ENCODE data around the gene CLPSL2.

CLPSL2 gene

DNA sequence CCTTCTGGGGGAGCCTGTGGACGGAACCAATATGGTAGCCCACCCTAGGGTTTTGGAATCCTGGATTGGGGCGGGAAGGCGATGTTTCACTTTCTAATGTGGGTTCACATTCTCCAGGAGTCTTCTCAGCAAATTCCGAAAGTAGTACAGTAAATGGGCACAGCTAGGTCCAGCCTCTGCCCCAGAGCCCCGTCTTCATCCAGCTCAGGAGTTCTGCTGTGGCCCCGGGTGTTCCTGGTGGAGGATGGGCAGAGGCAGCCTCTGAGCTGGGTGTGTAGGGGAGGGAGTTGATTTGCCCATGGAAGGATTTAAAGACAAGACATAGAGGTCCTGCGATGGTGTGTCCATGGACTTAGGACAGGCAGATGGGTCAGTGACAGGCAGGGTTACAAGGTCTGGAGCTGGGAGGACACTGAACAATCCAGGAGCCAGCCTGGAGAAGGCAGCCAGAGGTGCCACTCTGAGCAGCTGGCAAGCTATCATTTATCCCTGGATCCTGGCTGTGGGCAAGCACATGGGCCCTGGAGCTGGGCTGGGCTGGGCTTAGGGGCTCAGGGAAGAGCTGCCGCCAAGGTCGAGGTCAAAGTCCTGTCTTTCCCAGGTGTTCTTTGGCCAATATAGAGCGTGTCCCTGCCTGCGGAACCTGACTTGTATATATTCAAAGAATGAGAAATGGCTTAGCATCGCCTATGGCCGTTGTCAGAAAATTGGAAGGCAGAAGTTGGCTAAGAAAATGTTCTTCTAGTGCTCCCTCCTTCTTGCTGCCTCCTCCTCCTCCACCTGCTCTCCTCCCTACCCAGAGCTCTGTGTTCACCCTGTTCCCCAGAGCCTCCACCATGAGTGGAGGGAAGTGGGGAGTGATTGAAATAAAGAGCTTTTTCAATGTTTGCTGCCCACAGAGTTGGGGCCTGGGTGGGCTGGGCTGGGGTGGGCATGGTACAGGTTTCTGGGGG is 11.1 kb downstream of the CLPSL2 start:
- no peak for DNase-seq

DNA sequence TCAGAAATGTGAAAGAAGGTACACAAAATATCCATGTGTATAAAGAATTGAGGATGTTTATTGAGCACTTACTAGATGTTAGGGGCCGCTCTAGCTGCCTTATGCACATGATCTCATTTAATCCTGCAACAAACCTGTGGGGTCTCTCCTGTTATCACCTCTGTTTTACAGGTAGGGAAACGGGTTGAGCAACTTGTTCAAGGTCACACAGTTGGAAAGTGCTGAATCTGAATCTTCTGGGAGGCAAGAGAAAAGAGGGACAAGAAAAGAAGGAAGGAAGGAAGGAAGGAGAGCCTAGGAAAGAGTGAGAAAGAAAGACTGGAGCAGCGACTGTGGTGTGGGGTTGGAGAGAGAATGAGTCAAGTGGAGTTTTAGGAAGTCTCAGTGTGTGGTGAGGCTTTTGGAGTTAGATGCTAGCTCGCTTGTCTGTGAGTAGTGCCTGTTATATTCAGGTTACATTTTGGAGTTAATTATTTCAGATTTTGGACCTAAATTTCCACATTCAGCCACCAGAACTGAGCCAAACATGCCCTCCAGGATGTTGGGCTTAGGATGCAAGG is 12.1 kb downstream of the CLPSL2 start:
- DNase-seq, result no peak

- no peak for DNase-seq
Measured at GRCh38 chr6:35790683-35791082, 14.3 kb downstream of the CLPSL2 start.

DNA sequence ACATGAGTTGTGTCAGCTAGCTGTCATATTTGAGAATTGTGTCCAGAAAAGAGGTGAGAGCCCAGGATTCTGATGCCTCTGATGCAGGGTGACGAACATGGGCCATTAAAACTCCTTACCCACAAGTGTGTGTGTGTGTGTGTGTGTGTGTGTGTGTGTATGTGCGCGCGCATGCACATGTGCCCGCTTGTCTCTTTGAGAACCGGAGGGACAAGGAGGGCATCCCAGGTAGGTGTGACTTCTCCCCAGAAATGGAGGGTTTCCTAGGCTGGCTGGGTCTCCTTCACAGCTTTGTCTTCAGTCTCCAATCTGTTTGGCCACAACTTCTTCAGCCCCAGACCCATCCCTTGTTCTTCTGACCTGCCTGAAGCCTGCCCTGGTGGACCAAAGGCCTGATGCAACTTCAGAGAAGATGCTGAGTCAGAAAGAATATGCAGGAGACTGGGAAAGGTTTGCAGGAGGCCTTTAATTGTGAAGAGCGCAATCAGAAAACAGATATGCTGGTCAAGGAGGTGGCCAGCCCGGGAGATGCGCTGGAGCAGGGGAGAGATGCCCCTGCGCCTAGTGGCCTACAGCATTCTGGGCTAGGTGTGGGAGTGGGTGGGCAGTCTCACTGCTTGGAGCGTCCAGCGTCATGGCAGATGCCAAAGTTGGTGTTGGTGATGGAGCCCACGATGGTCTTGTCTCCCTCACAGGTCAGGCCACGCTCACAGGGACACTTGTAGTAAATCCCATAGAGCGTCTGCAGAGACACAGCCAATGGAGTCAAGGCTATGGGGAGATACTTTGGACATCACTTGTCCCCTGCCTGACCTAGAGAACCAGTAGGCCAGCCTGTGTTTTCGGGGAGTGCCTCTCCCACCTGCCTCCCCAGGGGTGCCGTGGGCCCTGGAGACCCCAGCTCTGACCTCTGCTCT is 18.4 kb downstream of the CLPSL2 start:
- DNase-seq, result no peak

DNA sequence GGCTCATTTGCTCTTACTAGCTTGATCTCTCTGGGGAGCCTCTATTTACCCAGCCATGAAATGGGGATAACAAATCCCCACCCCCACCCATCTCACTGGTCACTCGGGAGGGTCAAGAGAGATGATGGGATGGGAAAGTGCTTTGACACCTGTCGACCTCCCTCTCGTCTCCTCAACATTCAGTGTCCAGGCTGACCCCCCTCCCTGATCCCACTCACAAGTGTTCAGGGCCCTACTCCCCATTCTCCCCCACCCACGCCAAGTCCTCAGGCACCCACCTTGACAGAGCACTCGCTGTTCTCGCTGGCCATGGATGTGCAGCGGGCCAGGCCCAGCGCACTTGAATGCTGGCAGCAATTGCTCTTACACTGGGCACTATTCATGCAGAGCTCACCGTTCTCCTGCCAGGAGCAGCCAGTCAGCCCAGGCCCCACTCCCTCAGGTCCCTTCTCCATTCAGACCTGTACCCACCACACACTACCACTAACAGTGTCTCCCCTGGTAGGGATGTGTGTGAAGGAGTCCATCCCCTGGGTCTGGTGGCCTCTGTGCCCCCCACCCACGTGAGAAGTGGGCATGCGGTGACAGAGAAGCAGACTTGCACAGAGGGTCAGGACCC is 19.2 kb downstream of the CLPSL2 start:
- no peak for DNase-seq

GRCh38 chr6:35796236-35796635 is 19.8 kb downstream of the CLPSL2 start:
- DNase-seq, result no peak

DNA sequence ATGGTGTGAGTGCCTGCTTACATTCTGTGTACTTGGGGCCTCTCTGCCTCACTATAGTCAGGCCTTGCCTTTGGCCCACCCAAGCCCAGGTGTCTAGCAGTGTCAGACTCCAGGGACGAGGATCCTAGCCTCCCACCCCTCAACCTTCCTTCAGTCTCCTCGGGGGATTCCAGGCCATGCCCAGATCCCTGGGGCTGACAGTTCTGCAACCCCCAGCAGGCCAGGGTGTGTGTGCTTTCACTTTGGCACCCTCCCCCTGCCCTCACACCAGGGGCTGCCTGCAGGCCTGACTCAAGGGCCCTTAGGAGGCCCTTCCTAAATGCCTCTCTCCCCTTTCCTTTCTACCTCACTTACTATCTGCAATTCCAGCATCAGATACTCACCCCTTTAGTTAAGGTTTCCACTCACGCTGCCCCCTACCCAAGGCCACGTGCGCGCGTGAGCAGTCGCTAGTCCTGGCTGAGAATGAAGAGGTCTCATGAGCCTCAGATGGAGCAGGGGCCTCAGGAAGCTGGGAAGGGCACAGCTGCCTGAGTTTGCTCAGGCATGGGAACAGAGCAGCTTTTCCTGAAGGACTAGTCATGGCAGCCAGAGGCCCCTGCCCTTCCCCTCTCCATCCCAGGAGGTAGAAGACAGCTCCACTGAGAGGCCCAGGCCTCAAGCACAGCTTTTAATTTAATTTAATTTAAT is 21.6 kb downstream of the CLPSL2 start:
- no peak for DNase-seq

- DNase-seq, result no peak
Measured at GRCh38 chr6:35798706-35799105, 22.3 kb downstream of the CLPSL2 start.

GRCh38 chr6:35801148-35801547 is 24.8 kb downstream of the CLPSL2 start:
- no peak for DNase-seq

GRCh38 chr6:35804996-35805736 is 28.8 kb downstream of the CLPSL2 start, which contains the start of gene LHFPL5:
Gene LHFPL5 (plus strand): TSS chr6:35805352. CDS start chr6:35805671, 319 bp downstream.
- no peak for DNase-seq

GRCh38 chr6:35808688-35809087 is 32.3 kb downstream of the CLPSL2 start:
- DNase-seq, result peak; percentile 98

DNA sequence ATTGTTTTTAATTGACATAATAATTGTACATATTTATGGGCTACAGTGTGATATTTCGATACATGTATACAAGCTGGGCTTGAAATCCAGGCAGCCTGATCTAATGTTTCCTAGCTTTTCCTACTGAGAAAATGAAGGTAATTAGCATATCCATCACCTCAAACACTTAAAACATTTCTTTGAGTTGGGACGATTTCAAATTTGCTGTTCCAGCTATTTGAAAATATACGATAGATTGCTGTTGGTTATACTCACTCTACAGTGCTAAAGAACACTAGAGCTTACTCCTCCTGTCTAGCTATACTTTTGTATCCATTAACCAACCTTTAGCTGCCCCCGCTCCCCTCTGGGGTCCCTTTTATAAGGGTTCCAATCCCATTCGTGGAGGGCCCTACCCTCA is 33.4 kb downstream of the CLPSL2 start:
- no peak for DNase-seq

DNA sequence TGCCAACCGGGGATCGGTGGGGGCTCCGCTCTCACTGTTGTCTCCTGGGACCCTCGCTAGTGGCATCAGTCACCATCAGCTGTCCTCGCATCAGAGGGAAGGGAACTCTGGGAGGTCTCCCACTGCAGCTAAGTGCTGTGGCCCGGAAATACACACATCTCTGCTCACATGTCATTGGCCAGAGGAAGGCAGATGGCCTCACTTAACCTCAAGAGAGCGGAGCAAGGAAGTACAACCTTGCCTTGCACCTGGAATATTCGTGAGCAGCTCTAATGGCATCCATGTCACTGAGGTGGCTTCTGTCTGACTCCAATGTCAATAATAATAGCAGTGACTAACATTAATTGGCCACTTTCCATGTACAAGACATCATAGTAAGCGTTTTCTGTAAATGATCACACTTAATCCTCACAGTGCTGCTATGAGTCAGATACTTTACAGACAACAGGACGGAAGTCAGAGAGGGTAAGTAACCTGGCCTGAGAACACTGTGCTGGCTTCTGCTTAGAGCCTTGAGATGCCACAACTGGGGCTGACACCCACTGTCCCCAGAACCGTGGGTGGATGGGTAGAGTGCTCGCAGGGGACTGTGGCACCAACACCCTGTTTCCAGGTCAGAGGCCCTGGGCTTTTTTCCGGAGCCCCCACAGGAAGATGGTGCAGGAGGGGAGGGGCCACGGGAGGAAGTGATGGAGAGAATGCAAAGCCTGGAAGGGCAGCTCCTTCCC is 34.7 kb downstream of the CLPSL2 start:
- DNase-seq, result peak; percentile 85

DNA sequence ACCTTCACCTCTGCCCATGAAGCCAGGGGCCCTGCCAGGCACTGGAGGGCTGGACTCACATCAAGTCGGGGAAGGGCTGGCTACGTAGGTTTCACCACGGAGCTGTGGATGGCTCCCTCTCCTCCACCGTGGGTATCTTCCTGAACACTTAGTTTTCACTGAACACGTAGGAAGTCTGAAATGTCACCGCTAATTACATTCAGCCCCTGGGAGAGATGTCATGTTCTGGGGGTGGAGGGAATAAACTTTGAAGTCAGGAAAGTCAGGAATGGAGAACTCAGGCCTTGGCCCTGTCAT is 35.2 kb downstream of the CLPSL2 start:
- no peak for DNase-seq

- no peak for DNase-seq
Measured at GRCh38 chr6:35817515-35817914, 41.1 kb downstream of the CLPSL2 start.

DNA sequence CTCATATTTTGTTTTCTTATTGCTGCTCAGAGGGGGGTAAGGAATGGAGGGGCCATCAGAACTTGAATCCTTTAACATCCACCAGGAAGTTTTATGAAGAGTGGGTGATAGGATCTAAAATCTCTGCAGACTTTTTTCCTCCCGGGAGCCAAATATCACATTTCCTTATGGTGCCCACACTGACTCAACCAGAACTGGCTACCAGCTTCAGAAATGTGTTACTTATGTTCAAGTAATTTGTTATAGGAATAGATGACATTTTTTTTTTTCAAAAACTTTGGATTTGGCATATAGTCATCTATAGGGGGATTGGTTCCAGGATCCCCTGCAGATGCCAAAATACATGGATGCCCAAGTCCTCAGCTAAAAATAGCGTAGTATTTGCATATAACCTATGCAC is 47.2 kb downstream of the CLPSL2 start:
- DNase-seq, result no peak

GRCh38 chr6:35824552-35825192 is 48.3 kb downstream of the CLPSL2 start:
- DNase-seq, result no peak
